ENCODE measurements around the gene TRIM52. TPM values are rescaled to one million over a fixed set of nuclear protein-coding genes. Genes with fewer than 3 reads are reported as not detected.

Gene TRIM52
- total and polyA plus RNA-seq, 2 of the 13 experiments (the other 11 are each of a cell fraction or from before 2014, with no cell fraction given), result 7.2 to 11.6 TPM

DNA sequence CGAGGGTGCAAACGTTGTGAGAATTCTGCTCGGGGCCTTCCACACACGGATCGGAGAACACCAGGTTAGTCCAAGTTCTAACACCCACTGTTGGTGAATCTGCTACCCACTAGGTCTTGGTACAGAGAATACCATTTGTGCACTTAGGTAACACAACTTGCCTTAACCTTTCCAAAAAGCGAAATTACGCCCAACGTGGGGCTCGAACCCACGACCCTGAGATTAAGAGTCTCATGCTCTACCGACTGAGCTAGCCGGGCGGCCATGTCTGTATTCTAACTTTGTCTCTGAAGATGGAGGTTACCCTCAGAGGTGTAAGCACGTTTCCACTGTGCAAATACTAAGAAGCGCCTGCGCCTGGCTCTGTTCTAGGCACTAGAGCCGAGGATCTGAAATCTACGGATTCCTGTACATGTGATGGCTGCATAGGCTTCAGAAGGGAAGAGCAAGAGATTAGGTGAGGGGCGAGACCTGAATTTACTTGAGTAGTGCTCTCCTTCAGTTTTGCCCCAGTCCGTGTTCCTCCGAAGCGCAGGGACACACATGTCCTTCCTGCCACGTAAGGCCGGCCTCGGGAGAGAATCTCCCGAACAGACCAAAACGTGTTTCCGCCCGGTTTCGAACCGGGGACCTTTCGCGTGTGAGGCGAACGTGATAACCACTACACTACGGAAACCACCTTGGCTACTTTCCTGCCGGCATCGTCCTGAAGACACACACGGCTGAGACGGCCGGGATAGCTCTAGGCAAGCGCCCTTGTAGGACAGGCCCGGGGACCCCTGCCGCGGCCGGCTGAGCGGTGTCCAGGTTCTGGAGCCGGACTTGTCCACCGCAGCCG, 38.9 kb downstream of the TRIM52 start (continued):
- peak; percentile 49; the same call in 1 of the 2 replicates for TF ChIP-seq ZNF451 (CRISPR knock-in tag; IDR thresholded peaks at IDR 0.05)
- TF ChIP-seq, protein P1, sequence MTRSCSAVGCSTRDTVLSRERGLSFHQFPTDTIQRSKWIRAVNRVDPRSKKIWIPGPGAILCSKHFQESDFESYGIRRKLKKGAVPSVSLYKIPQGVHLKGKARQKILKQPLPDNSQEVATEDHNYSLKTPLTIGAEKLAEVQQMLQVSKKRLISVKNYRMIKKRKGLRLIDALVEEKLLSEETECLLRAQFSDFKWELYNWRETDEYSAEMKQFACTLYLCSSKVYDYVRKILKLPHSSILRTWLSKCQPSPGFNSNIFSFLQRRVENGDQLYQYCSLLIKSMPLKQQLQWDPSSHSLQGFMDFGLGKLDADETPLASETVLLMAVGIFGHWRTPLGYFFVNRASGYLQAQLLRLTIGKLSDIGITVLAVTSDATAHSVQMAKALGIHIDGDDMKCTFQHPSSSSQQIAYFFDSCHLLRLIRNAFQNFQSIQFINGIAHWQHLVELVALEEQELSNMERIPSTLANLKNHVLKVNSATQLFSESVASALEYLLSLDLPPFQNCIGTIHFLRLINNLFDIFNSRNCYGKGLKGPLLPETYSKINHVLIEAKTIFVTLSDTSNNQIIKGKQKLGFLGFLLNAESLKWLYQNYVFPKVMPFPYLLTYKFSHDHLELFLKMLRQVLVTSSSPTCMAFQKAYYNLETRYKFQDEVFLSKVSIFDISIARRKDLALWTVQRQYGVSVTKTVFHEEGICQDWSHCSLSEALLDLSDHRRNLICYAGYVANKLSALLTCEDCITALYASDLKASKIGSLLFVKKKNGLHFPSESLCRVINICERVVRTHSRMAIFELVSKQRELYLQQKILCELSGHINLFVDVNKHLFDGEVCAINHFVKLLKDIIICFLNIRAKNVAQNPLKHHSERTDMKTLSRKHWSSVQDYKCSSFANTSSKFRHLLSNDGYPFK (CRISPR knock-in tag; IDR thresholded peaks at IDR 0.05; ENCODE audit: borderline replicate concordance), result peak; percentile 20; the same call in 1 of the 2 replicates
- TF ChIP-seq, protein P2, sequence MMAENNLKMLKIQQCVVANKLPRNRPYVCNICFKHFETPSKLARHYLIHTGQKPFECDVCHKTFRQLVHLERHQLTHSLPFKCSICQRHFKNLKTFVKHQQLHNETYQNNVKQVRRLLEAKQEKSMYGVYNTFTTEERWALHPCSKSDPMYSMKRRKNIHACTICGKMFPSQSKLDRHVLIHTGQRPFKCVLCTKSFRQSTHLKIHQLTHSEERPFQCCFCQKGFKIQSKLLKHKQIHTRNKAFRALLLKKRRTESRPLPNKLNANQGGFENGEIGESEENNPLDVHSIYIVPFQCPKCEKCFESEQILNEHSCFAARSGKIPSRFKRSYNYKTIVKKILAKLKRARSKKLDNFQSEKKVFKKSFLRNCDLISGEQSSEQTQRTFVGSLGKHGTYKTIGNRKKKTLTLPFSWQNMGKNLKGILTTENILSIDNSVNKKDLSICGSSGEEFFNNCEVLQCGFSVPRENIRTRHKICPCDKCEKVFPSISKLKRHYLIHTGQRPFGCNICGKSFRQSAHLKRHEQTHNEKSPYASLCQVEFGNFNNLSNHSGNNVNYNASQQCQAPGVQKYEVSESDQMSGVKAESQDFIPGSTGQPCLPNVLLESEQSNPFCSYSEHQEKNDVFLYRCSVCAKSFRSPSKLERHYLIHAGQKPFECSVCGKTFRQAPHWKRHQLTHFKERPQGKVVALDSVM (CRISPR knock-in tag; IDR thresholded peaks at IDR 0.05), result 0 out of 2 replicates have a peak, but pooled peaks have one; percentile 48
- no peak for TF ChIP-seq NFATC3 (CRISPR knock-in tag; IDR thresholded peaks at IDR 0.05)
- TF ChIP-seq ZNF567 (CRISPR knock-in tag; IDR thresholded peaks at IDR 0.05; ENCODE audit: borderline replicate concordance), result peak; percentile 98; the same call in 1 of the 2 replicates
- TF ChIP-seq, protein P3, sequence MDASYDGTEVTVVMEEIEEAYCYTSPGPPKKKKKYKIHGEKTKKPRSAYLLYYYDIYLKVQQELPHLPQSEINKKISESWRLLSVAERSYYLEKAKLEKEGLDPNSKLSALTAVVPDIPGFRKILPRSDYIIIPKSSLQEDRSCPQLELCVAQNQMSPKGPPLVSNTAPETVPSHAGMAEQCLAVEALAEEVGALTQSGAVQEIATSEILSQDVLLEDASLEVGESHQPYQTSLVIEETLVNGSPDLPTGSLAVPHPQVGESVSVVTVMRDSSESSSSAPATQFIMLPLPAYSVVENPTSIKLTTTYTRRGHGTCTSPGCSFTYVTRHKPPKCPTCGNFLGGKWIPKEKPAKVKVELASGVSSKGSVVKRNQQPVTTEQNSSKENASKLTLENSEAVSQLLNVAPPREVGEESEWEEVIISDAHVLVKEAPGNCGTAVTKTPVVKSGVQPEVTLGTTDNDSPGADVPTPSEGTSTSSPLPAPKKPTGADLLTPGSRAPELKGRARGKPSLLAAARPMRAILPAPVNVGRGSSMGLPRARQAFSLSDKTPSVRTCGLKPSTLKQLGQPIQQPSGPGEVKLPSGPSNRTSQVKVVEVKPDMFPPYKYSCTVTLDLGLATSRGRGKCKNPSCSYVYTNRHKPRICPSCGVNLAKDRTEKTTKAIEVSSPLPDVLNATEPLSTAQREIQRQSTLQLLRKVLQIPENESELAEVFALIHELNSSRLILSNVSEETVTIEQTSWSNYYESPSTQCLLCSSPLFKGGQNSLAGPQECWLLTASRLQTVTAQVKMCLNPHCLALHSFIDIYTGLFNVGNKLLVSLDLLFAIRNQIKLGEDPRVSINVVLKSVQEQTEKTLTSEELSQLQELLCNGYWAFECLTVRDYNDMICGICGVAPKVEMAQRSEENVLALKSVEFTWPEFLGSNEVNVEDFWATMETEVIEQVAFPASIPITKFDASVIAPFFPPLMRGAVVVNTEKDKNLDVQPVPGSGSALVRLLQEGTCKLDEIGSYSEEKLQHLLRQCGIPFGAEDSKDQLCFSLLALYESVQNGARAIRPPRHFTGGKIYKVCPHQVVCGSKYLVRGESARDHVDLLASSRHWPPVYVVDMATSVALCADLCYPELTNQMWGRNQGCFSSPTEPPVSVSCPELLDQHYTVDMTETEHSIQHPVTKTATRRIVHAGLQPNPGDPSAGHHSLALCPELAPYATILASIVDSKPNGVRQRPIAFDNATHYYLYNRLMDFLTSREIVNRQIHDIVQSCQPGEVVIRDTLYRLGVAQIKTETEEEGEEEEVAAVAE (CRISPR knock-in tag; IDR thresholded peaks at IDR 0.05; ENCODE audit: borderline replicate concordance), result no peak; the same call in 1 of the 2 replicates
- no peak for TF ChIP-seq NR2F6 (IDR thresholded peaks at IDR 0.05)
- TF ChIP-seq NR2F6 (CRISPR knock-in tag; IDR thresholded peaks at IDR 0.05), result peak; percentile 18
- TF ChIP-seq ELF1 (CRISPR knock-in tag; IDR thresholded peaks at IDR 0.05), result peak; percentile 69
- TF ChIP-seq ZNF678 (CRISPR knock-in tag; IDR thresholded peaks at IDR 0.05), result no peak
- TF ChIP-seq ZNF251 (CRISPR knock-in tag; IDR thresholded peaks at IDR 0.05), result no peak
- peak; percentile 50; the same call in 1 of the 2 replicates for TF ChIP-seq TBP (CRISPR knock-in tag; IDR thresholded peaks at IDR 0.05)
- TF ChIP-seq, protein P4, sequence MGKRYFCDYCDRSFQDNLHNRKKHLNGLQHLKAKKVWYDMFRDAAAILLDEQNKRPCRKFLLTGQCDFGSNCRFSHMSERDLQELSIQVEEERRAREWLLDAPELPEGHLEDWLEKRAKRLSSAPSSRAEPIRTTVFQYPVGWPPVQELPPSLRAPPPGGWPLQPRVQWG (CRISPR knock-in tag; IDR thresholded peaks at IDR 0.05; ENCODE audit: borderline replicate concordance, low read depth), result no peak
- TF ChIP-seq, protein P5, sequence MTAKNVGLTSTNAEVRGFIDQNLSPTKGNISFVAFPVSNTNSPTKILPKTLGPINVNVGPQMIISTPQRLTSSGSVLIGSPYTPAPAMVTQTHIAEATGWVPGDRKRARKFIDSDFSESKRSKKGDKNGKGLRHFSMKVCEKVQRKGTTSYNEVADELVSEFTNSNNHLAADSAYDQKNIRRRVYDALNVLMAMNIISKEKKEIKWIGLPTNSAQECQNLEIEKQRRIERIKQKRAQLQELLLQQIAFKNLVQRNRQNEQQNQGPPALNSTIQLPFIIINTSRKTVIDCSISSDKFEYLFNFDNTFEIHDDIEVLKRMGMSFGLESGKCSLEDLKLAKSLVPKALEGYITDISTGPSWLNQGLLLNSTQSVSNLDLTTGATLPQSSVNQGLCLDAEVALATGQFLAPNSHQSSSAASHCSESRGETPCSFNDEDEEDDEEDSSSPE (CRISPR knock-in tag; IDR thresholded peaks at IDR 0.05), result no peak; the same call in 1 of the 2 replicates
- TF ChIP-seq RFX3 (CRISPR knock-in tag; IDR thresholded peaks at IDR 0.05), result no peak
- TF ChIP-seq NCOR1 (IDR thresholded peaks at IDR 0.05; ENCODE audit: borderline replicate concordance, low read length), result peak; percentile 62; the same call in 1 of the 2 replicates
- TF ChIP-seq ZNF672 (CRISPR knock-in tag; IDR thresholded peaks at IDR 0.05), result peak; percentile 59; the same call in 1 of the 2 replicates
- TF ChIP-seq BHLHE40 (IDR thresholded peaks at IDR 0.05; ENCODE audit: low read length), result peak; percentile 57; the same call in 1 of the 2 replicates

All from HepG2 (cell line).